NCI-H69 (cell line): ENCODE data around the gene MZT1.

Experiments used
- DNase-seq: peaks from one replicate; lab custom pipeline; 2025; lab: John Stamatoyannopoulos, UW

The MZT1 gene

DNA sequence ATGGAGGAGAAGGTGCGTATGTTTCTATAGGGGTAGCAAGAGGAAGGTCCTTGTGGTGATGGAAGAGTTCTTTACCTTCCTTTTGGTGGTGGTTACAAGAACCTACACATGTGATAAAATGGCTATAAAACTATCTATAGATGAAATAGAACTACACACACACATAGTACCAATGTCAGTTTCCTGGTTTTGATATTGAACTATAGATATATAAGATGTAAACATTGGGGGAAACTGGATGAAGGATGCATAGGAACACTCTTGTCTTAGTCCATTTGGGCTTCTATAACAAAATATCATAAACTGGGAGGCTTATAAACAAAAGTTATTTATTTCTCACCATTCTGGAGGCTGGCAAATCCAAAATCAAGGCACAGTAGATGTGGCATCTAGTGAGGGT, 47.1 kb downstream of the MZT1 start:
- DNase-seq, result no peak

GRCh38 chr13:72678312-72678711, 49.1 kb downstream of the MZT1 start:
- no peak for DNase-seq

DNA sequence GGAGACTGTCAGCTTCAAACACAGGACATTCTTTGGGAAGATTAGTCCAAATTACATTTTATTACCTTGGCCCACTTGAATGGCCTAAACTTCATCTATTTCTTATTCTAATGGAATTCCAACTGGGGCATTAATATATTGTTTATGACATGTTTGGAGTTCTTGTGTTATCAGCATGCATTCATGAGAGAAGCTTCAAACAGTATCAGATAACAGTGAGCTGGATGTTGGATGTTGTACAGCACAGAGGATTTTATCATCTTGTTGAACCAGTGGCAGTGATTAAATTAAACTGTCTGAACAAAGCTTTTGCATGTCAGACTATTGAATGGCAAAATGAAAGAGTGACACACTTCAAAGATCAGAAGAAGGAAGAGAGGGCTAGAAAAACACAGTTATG, 50.0 kb downstream of the MZT1 start:
- DNase-seq, result no peak

DNA sequence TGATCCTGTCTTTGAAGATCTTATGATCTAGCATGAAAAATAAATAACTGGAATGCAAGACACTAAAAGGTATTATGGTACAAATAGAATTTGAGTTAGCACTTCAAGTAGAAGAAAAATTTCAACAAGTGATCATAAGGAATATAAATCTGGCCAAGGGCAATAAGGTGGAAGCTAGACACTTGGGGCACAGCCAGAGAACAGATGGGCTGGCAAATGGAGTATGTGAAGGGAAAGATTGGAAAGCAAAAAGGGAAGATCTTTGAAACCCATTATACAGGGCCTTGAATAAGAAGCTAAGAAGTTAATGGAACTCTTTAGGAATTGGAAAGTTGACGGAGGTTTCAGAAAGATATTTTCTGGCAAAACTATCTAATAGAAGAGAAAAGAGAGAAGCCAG, 61.0 kb downstream of the MZT1 start:
- no peak for DNase-seq

DNA sequence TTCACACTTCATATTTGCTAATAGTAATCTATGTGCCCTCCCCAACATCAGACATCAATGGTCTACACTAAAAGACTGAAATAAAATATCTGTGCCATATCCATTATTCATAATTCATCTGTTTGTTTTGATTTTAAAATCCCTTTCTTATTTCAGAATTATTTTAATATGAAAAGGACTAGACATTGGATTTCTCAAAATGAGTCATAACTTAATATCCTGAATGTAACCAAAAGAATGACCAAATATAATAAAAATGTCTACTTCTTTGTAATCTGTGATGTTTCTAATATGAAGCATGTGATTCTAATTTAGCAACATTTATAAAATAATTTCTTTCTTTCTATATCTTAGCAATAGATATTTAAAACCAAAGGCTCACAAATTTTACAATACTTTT, 64.9 kb downstream of the MZT1 start:
- DNase-seq, result no peak
